HG02870 (cell line): Measurements from ENCODE around the gene DMRT3.

Source experiments
- ATAC-seq: cut with Tn5 transposase; IDR thresholded peaks from one replicate; pipeline ENCODE4 v1.9.1; 2021; ENCODE audit warnings: mild to moderate bottlenecking, moderate library complexity; ENCODE audit not compliant: unreplicated experiment

The DMRT3 gene, protein sequence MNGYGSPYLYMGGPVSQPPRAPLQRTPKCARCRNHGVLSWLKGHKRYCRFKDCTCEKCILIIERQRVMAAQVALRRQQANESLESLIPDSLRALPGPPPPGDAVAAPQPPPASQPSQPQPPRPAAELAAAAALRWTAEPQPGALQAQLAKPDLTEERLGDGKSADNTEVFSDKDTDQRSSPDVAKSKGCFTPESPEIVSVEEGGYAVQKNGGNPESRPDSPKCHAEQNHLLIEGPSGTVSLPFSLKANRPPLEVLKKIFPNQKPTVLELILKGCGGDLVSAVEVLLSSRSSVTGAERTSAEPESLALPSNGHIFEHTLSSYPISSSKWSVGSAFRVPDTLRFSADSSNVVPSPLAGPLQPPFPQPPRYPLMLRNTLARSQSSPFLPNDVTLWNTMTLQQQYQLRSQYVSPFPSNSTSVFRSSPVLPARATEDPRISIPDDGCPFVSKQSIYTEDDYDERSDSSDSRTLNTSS

DNA sequence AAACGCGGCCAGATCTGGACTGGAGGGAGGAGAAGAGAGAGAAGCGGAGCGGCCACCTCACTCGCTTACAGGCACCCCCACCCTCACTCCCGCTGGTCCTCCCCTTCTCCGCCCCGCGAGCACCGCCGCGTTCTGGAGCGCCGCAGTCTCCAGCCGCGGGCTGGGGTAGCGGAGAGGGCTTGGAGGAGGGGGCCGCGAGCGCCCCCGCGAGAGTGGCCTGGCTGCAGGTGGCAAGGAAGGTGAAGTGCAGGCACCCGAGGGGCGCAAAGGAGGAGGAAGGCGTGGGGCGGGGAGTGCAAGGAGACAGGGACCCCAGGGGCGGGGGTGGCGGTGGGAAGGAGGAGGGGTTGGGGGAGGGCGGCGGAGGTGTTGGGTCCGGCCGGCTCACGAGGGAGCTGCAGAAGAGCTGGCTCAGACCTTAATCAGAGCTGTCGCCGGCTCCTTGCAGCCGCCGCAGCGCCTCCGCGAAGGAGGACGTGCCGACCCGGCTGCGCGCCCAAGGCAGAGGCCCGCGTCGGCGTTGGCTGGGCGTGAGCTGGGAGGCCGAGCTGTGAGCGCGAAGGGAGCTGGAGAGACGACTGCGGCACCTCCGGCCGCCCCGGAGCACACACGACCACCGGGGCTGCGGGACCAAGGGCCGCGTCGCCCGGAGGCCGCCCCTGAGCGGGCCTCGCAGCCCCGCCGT, at the start of gene DMRT3:
Gene DMRT3, plus strand, starts transcription at position 398 of the 685 bp plus-strand sequence. CDS start 347 bp downstream, outside the sequence.
- no peak for ATAC-seq

DNA sequence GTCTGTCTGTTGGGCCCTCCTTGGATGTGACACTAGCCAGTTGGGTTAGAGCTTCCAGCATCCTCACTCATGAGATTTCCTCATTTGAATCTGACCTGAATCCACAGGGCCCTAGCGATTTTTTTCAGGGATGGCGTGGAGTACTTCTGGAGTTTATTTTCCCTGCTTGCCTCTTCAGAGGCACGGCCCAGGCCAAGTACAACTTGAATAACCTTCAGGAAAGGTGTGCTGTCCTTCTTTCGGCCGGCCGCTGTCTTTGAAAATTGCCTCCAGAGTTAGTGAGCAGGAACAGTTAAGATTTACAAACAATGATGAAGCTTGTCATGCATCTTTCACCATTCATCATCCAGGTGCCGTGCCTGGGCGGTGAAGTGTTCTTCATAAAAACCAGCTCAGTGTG, 49.5 kb upstream of the DMRT3 start:
- no peak for ATAC-seq

DNA sequence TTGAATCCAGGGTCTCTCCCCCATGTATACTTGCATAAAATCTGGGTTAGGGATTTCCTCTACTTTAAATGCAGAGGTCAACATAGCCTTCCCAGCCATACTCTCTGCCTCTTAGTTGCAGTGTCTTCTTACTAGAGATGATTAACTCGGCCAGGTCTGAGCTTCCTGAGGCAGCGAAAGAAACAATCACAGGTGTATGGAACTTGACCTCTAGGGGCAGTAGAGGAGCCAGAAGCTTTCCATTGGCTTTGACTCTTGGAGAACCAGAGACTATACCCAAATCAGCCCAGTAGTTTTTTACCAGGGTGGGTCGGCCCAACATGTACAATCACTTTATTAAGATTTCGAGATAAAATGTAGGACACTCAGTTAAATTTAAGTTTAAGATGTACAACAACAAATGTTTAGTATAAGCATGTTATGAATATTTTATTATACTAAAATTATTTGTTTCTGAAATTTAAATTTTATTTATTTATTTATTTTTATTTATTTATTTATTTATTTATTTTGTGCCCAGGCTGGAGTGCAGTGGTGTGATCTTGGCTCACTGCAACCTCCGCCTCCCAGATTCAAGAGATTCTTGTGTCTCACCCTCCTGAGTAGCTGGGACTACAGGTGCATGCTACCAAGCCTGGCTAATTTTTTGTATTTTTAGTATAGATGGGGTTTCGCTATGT, 48.0 kb upstream of the DMRT3 start:
- peak; percentile 55 for ATAC-seq

DNA sequence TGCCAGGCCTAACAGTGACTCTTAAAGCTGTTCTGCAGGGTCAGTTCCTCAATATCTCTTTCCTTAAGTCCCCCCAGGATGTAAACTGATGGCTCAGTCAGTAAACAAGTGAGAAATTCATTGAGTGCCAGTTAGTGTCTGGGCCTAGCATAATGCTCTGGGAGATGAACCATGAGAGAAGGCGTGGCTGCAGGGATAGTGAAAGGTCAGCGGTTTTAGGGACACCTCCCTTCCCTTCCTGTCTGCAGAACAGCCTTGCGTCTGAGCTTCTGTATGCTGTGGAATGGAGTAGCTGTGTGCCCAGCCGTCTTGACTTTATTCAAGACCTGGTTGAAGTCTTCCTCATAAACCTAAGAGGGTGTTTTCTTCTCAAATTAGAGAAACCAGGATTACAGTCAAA, 46.7 kb upstream of the DMRT3 start:
- ATAC-seq: no peak

DNA sequence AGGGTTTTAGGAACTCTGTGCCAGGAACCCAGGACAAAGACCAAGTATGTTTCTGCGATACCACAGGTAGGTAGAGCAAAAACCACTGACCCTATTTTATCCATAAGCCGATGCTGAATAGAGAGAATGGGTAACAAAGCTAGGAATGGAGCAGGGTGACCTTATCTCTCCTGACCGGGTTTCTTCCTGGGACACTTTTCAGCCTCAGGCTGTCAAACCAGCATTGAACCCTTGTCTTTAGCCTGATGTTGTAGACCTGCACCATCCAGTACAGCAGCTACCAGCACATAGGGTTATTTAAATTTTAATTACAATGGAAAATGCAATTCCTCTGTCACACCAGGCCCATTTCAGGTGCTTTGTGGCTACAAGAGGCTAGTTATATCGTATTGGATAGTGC, 43.1 kb upstream of the DMRT3 start:
- no peak for ATAC-seq

DNA sequence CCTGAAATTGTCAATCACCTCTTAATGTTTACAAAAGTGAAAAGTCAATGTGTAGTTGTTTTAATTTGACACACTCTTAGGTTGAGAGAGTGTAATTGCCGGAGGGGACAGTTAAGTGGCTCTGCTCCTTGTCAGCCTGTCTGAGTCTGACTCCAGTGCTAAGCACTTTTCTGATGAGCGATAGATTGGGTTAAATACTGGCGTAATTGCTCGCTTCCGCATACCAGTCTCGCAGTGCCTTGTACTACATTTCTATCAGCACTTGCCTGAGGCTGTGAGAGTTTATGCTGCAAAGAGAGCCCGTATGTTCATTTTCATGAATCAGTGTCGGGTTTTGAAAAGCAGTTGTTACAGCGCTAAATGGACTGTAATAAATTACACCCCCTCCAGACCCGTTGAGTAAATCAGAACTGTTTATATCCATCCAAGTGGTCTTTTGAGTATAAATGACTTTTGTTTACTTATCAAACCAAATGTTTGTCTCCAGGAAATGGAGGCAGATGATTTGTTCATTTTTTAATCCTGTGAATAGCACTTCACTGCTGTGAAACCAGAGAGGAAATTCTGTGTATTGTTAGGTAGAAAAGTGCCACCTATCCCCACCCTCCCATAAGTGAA, 41.0 kb upstream of the DMRT3 start:
- ATAC-seq: no peak

DNA sequence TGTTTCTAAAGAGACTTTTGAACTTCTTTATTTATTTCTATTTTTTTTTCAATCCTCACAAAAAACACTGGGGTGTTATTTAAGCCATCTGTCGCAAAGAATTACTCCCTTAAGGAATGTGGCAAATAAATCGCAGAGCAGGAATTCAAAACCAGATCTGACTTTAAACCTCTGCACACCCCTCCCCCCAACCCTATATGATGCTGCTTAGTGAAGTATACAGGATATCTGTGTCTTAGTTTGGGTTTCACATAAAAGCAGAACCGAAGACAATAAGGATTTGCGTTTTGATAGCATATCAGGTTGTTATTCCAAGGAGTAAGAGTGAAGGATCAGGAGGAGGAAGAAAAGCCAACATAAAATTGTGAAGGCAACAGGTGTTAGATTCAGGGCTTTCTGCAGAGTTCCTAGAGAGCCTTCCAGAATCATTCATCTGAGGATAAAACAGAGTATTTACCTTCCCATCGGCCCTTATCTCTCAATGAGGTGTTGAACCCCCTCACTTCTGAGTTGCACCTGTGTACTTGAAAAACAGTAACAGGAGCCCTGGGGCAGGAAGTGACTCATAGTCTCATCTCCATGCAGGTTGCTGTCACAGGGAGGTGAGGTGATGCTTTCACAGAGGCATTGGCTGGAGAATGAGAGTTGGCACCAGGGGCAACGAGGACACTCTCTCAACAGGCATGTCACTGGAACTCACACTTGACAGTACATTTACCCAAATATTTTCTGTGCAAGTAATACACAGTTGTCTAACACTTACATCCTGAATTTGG, 33.5 kb upstream of the DMRT3 start:
- ATAC-seq: no peak

DNA sequence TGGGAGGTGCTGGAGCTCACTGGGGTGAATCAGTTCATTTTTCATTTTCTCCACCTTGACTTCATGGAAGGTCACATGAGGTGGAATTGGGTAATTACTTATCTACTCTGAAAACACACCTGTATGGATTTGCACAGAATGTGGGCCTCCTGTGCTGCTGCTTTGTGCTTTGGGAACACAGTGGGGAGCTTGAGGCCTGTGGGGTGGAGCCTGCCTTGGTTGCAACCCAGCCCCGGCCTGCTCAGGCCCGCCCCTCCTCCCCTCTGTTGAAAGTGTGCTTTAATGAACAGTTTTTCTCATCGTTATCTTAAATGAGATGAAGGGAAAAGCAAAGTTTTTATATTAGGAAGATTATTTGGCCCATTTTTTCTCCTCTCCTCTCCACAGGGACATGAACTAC, 28.5 kb upstream of the DMRT3 start:
- no peak for ATAC-seq

DNA sequence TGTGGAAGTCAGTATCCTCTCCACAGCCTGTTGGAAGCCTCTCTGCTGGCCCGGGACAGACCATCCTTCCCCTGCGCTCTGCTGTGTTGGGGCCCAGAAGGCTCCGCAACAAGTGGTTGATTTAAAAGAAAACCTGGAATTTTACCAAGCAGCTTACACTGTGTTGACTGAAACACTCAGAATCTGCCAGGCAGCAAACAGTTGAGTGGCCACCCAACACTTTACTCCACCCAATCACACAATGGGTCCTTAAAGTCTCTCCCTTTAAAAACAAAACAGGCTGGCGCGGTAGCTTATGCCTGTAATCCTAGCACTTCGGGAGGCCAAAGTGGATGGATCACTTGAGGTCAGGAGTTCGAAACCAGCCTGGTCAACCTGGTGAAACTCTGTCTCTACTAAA, 28.0 kb upstream of the DMRT3 start:
- no peak for ATAC-seq

DNA sequence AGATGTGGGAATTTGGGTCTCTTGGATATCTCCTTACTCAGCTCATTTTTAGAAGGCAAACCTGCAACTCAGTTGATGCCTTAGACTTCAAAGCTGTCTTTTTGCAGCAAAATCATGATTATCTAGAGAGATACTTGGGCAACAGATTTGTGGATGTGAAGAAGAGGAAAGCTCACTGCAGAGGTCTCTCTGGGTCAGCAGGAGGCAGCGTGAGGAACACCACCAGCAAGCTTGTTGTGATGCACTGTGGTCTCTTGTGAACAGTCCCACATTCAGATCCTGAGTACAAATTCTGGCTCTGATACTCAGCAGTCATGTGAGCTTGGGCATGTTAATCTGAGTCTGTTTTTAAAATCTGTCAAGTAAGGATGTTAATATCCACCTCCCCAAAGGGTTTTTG, 26.3 kb upstream of the DMRT3 start:
- no peak for ATAC-seq

DNA sequence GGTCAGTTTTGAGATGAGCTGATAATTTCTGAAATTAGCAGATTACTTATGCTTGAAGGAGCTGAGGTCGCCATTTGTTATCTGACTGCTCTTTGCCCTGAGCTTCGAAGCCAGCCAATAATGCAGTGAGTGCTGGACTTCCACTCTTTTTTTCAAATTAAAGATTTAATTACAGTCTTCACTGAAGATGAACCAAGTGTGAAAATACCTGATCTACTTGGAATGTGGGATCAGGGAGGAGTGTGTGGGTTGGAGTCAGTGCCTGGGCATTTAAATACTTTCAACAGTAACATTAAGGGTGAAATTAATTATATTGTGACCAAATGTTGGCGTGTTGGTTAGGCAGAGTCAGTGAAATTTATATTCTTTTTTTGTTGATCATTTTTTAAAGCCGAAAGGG, 23.9 kb upstream of the DMRT3 start:
- no peak for ATAC-seq

DNA sequence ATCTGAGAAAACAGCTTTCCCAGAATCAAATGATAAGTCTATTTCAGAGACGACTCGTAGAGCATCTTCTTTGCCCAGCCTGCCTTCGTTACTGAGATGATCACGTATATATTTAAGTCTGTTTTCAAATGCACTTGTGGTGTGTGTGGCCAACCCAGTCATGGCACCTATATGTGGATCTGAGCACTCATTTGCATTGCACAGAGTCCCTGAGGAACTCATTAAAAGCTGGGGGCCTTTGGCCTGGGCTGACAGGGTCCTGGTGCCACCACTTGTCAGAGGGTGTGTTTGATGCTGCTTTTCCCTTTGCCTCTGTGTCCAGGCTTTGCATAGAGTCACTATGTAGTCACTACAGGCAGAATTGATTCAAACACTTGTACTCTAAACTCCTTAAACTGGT, 17.4 kb upstream of the DMRT3 start:
- ATAC-seq: no peak

DNA sequence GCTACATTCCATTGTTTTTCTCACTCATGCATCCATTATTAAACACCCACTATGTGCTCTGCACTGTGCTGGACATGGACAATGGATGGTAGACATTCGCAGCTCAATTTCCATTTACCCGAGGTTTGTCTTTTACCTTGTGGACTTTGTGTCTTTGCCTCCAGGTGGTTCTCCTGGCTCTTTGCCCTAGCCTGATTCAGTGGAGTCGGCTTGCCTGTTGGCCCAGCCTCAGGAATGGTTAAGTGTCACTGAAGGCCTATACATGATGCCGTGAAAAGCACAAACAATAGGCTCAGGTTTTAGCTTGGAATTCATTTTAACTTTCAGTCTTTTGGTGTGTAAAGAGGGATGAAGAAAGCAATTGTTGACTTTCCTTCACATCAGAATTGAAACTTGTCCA, 16.5 kb upstream of the DMRT3 start:
- ATAC-seq: no peak

DNA sequence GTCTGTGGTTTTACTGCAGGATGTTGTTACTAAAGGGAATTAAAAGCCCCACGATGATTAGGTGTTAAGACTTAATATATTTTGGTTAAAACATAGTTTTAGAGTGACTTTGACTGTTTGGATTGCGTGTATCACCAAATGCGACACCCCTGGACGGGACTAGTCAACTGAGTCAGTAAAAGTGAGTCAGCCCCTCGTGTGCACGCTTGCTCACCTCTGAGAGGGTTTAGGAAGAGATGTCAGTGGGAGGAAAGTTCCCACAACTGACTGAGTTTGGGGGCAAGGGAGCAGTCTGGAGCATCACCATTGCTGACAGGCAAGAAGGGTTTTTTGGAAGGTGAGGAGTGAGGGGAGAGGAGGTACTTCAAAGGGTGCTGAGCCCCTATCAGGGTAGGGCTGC, 14.4 kb upstream of the DMRT3 start:
- ATAC-seq: no peak

DNA sequence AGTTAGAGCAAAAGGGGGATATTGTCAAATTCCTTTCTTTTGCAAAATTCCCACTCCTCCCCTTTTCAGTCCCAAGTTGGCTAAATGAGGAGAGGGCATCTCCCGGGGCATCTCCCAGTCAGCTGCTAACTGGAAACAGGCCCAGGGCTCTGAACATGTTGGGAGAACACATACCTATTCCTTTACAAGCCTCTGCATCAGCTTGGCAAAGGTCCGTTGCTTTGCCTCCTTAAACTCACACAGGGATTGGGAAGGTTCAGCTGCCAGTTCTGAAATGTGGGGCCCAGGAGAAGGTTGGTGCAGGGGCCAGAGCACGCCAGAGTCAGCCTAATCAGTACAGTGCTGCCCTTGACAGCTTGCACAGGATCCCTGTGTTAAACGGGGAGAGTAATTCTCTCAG, 11.0 kb upstream of the DMRT3 start:
- ATAC-seq: no peak

DNA sequence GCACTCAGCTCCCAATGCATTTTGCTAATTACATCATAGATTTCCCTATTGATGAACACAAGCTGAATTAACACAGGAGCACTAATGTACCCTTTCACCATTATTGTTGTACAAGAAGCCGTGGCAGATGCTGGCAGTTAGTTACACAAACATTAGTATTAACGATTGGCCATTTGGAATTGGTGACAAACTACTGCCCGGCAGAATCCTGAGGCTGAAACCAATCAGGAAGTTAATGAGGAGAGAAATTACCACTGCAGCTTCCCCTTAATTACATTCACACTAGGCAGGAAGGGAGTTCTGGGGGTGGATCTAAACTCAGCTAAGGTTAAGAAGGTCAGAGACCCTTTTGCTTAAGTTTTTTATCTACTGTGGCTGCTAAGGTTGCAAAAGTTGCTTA, 9.6 kb upstream of the DMRT3 start:
- ATAC-seq: no peak

DNA sequence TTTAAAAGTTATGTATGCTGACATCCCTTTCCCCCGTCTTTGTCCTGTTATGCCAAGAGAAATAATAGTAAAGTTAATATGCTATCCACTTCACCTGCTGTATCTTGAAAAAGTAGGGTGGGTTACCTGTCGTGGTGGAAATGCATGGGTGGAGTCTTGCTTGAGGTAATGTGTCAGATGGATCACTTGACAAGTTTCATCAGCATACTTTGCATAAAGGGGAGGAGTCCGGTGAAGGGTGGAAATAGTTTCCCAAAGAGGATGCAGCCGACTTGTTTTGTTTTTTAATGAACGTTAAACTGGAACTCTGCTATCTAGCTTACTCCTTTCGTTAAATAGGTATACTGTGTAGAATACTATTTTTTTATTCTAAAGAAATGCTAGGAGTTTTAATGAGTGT, 9.0 kb upstream of the DMRT3 start:
- no peak for ATAC-seq

DNA sequence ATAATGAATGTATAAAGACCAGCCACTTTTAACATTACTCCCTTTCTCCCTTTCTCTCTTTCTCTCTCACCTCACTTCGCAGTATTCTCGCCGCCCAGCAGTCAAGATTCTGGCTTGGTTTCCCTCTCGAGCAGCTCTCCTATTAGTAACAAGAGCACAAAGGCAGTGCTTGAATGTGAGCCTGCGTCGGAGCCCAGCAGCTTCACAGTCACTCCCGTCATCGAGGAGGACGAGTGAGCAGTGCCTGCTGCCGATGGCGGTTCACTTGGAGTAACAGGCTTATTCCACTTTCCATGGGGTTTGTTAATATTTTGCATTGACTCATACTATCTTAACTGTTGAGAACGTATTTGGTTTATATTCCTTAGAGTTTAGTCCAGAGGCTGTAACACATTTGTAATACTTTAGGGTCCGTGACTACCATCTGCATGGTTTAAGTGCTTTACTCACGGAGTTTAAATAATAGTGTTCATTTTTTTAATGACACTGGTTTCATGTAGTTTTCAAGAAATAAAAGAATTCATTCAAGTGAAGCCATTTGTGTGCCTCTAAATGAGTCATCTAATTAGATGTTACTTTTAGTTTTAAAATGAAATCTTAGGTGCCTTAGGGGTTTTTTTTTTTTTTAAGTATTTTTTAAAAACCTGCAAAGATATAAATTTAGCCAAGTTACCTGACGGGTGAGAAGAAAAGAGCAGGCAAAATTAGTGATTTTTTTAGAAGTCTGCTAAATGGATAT, 8.4 kb upstream of the DMRT3 start:
- no peak for ATAC-seq

DNA sequence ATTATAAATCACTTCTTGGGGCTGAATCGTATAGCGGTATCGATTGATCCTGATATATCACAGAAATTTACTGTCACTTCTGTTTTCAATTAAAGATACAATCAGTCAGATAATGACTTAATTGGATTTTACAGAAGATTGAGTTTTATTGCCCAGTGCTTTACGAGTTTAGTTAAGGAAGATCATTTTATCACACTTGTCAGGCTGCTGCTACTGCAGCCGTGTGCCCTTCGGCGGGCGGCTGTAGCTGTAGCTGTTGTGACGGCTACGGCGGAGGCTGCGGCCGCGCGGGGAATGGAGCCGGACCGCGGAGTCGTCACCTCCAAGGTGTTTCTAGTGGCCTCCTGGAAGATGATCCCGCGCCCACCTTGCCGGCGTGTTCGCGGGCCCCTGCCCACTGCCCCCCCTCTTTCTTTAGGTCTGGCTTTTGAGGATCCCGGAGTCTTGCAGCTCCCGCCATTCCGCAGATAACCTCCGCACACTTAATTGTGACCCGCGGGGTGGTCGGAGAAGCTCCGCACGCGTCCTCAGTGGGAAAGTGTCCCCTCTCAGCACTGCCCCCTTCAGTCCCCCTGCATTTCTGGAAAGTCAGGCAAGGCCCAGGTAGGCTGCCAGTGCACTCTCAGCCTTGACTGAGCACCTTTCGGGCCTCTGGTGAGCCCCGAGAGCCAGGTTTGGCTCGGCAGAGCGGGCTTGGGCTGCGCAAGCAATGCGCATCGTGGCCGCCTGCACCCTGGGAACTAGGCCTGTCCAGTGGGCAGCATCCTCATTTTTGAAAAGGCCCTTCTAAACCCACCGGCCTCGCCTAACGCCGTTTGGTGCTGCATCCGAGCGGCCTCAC, 6.9 kb upstream of the DMRT3 start:
- ATAC-seq: no peak
